ENCODE results near the gene HPS1. TPM values are rescaled to one million over a fixed set of nuclear protein-coding genes. Genes with fewer than 3 reads are reported as not detected.

Gene HPS1
- polyA plus RNA-seq, 6 donors from 2014 or later, result 98.0 to 134 (median 102) TPM

- Mint-ChIP-seq H3K4me3 (no peak overlapping the region), H3K4me1 (peaks cover 0 to 18% (median 14%) of the 10 kb centered on the region in 3 donors), H3K9me3 (peaks cover 0 to 13% (median 4%) of the 10 kb centered on the region in 7 donors), H3K27ac (no peak overlapping the region), H3K36me3 (peaks cover 60 to 68% of the 10 kb centered on the region in 2 donors), H3K27me3 (no peaks in the 10 kb centered on the region)
- DNase-seq (no peak), ATAC-seq (ENCODE audit: low read depth in 2 of 2) (no peak)
Observed at GRCh38 chr10:98435178-98435577, 11.6 kb downstream of the HPS1 start.

- ATAC-seq (ENCODE audit: low read depth in 2 of 2) (no peak), DNase-seq (no peak)
- peak overlapping the region in 2 of 6 donors; percentile 20 to 38 for H3K27ac Mint-ChIP-seq
- H3K27me3 Mint-ChIP-seq, result no peaks in the 10 kb centered on the region
- peaks cover 50 to 59% of the 10 kb centered on the region in 2 donors for H3K36me3 Mint-ChIP-seq
- H3K9me3 Mint-ChIP-seq, result peaks cover 0 to 13% (median 4%) of the 10 kb centered on the region in 7 donors
- peaks cover 0 to 14% (median 9%) of the 10 kb centered on the region in 3 donors for H3K4me1 Mint-ChIP-seq
- no peak overlapping the region for H3K4me3 Mint-ChIP-seq
Observed at GRCh38 chr10:98433881-98434732, 12.6 kb downstream of the HPS1 start.

GRCh38 chr10:98433371-98433770 lies 13.4 kb downstream of the HPS1 start:
- ATAC-seq (ENCODE audit: low read depth in 2 of 2) (no peak), DNase-seq (no peak)
- H3K4me3 Mint-ChIP-seq, result no peak overlapping the region
- peaks cover 0 to 13% (median 4%) of the 10 kb centered on the region in 7 donors for H3K9me3 Mint-ChIP-seq
- peaks cover 0 to 11% (median 7%) of the 10 kb centered on the region in 3 donors for H3K4me1 Mint-ChIP-seq
- H3K36me3 Mint-ChIP-seq, result peaks cover 46 to 52% of the 10 kb centered on the region in 2 donors
- H3K27ac Mint-ChIP-seq, result no peak overlapping the region
- no peaks in the 10 kb centered on the region for H3K27me3 Mint-ChIP-seq

GRCh38 chr10:98432330-98432729 lies 14.4 kb downstream of the HPS1 start:
- ATAC-seq (ENCODE audit: low read depth in 2 of 2) (no peak), DNase-seq (no peak)
- no peak overlapping the region for H3K4me3 Mint-ChIP-seq
- no peaks in the 10 kb centered on the region for H3K27me3 Mint-ChIP-seq
- H3K9me3 Mint-ChIP-seq, result peaks cover 0 to 13% (median 4%) of the 10 kb centered on the region in 7 donors
- H3K27ac Mint-ChIP-seq, result no peak overlapping the region
- H3K36me3 Mint-ChIP-seq, result peaks cover 41 to 47% of the 10 kb centered on the region in 2 donors
- H3K4me1 Mint-ChIP-seq, result peaks cover 0 to 5% (median 0%) of the 10 kb centered on the region in 3 donors

- H3K9me3 Mint-ChIP-seq, result peaks cover 0 to 13% (median 4%) of the 10 kb centered on the region in 7 donors
- no peaks in the 10 kb centered on the region for H3K27me3 Mint-ChIP-seq
- DNase-seq (no peak), ATAC-seq (ENCODE audit: low read depth in 2 of 2) (no peak)
- H3K36me3 Mint-ChIP-seq, result peaks cover 31 to 39% of the 10 kb centered on the region in 2 donors
- no peak overlapping the region for H3K4me3 Mint-ChIP-seq
- no peak overlapping the region for H3K27ac Mint-ChIP-seq
- H3K4me1 Mint-ChIP-seq, result peaks cover 0 to 5% (median 0%) of the 10 kb centered on the region in 3 donors
Observed at GRCh38 chr10:98431016-98431415, 15.7 kb downstream of the HPS1 start.

- Mint-ChIP-seq H3K4me1 (peaks cover 0 to 5% (median 0%) of the 10 kb centered on the region in 3 donors), H3K9me3 (peaks cover 0 to 13% (median 4%) of the 10 kb centered on the region in 7 donors), H3K36me3 (peaks cover 25 to 33% of the 10 kb centered on the region in 2 donors), H3K27me3 (no peaks in the 10 kb centered on the region), H3K27ac (peak overlapping the region in 1 of 6 donors; percentile 64), H3K4me3 (no peak overlapping the region)
- DNase-seq (no peak), ATAC-seq (ENCODE audit: low read depth in 2 of 2) (no peak)
Observed at GRCh38 chr10:98430427-98430826, 16.3 kb downstream of the HPS1 start.

GRCh38 chr10:98429320-98430072 lies 17.2 kb downstream of the HPS1 start:
- no peaks in the 10 kb centered on the region for H3K27me3 Mint-ChIP-seq
- peaks cover 0 to 5% (median 0%) of the 10 kb centered on the region in 3 donors for H3K4me1 Mint-ChIP-seq
- peaks cover 21 to 30% of the 10 kb centered on the region in 2 donors for H3K36me3 Mint-ChIP-seq
- H3K4me3 Mint-ChIP-seq, result no peak overlapping the region
- no peak for ATAC-seq (ENCODE audit: low read depth in 2 of 2)
- H3K9me3 Mint-ChIP-seq, result peaks cover 0 to 13% (median 4%) of the 10 kb centered on the region in 7 donors
- no peak overlapping the region for H3K27ac Mint-ChIP-seq
- no peak for DNase-seq

- peaks cover 10 to 20% of the 10 kb centered on the region in 2 donors for H3K36me3 Mint-ChIP-seq
- peaks cover 0 to 5% (median 3%) of the 10 kb centered on the region in 7 donors for H3K9me3 Mint-ChIP-seq
- H3K4me3 Mint-ChIP-seq, result peak overlapping the region in 1 of 8 donors; percentile 70
- H3K4me1 Mint-ChIP-seq, result peaks cover 0 to 5% (median 0%) of the 10 kb centered on the region in 3 donors
- ATAC-seq (ENCODE audit: low read depth in 2 of 2), result no peak
- DNase-seq, result no peak
- no peak overlapping the region for H3K27ac Mint-ChIP-seq
- H3K27me3 Mint-ChIP-seq, result no peaks in the 10 kb centered on the region
Observed at GRCh38 chr10:98427011-98427515, 19.7 kb downstream of the HPS1 start.

GRCh38 chr10:98425511-98426352 lies 21.0 kb downstream of the HPS1 start:
- Mint-ChIP-seq H3K27ac (peak overlapping the region in 2 of 6 donors; percentile 63 to 66), H3K4me3 (no peak overlapping the region), H3K9me3 (no peaks in the 10 kb centered on the region), H3K4me1 (peaks cover 0 to 3% (median 0%) of the 10 kb centered on the region in 3 donors), H3K36me3 (peaks cover 4 to 6% of the 10 kb centered on the region in 2 donors), H3K27me3 (no peaks in the 10 kb centered on the region)
- ATAC-seq (ENCODE audit: low read depth in 2 of 2) (peak; percentile 35 to 56), DNase-seq (no peak)

GRCh38 chr10:98424295-98425254 lies 22.2 kb downstream of the HPS1 start:
- Mint-ChIP-seq H3K27me3 (no peaks in the 10 kb centered on the region), H3K9me3 (no peaks in the 10 kb centered on the region), H3K4me1 (no peaks in the 10 kb centered on the region), H3K36me3 (peaks cover 3 to 5% of the 10 kb centered on the region in 2 donors), H3K4me3 (no peak overlapping the region), H3K27ac (peak overlapping the region in 2 of 6 donors; percentile 18 to 79)
- DNase-seq (no peak), ATAC-seq (ENCODE audit: low read depth in 2 of 2) (no peak)

- no peaks in the 10 kb centered on the region for H3K9me3 Mint-ChIP-seq
- H3K4me3 Mint-ChIP-seq, result no peak overlapping the region
- H3K4me1 Mint-ChIP-seq, result no peaks in the 10 kb centered on the region
- H3K27me3 Mint-ChIP-seq, result no peaks in the 10 kb centered on the region
- H3K36me3 Mint-ChIP-seq, result peaks cover 4 to 14% of the 10 kb centered on the region in 2 donors
- no peak for ATAC-seq (ENCODE audit: low read depth in 2 of 2)
- no peak for DNase-seq
- H3K27ac Mint-ChIP-seq, result peak overlapping the region in 2 of 6 donors; percentile 37 to 81
Observed at GRCh38 chr10:98423691-98424120, 23.0 kb downstream of the HPS1 start.

GRCh38 chr10:98422182-98422581 lies 24.6 kb downstream of the HPS1 start:
- Mint-ChIP-seq H3K27ac (peak overlapping the region in 1 of 6 donors; percentile 16), H3K27me3 (no peaks in the 10 kb centered on the region), H3K4me3 (no peak overlapping the region), H3K9me3 (no peaks in the 10 kb centered on the region), H3K4me1 (no peaks in the 10 kb centered on the region), H3K36me3 (peaks cover 4 to 16% of the 10 kb centered on the region in 2 donors)
- DNase-seq (no peak), ATAC-seq (ENCODE audit: low read depth in 2 of 2) (no peak)
